SK-N-DZ (cell line): ENCODE results near the gene STAB2.
A peak's percentile ranks its signal among the peaks of the same experiment; 100 is the strongest.

Experiments used
- DNase-seq: peaks from one replicate; pipeline ENCODE4 v3.0.0-alpha.2; 2015; ENCODE audit warnings: low spot score

Gene STAB2

DNA sequence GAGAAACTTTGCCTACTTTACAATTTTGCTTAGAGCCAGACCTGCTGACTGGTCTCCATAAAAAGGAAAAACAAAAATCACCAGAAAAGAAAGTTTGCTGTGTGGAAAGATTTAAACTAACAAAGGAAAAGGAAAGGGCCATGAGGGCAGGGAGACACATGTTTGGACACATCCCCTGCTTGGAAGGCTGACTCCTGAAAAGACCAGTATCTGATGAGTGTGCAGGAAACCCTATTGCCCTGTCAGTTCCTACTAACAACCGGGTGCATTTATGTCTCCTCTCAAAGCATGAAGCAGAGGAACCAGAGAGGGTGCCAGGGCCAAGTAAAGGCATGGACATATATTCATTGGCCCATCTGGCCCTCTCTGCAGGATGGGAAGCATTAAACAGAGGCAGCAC lies 7.0 kb upstream of the STAB2 start:
- DNase-seq = no peak

DNA sequence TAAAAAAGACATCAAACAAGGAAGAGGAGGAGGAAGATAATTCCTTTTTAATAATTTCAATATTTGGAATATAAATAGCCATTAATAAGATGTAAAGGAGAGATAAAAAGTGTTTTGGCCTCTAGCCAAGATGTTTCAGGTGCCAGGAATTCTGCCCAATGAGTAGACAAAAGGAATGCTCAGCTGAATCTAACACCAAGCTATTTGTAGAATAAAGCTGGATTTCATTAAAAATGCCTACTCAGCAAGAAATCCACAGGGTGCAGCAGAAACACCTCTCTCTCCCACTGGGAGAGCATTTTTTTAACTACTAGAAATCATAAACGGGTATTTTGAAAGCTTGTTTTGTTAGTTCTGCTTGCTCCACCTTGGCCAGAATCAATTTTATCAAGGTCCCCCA lies 4.1 kb upstream of the STAB2 start:
- DNase-seq = no peak

DNA sequence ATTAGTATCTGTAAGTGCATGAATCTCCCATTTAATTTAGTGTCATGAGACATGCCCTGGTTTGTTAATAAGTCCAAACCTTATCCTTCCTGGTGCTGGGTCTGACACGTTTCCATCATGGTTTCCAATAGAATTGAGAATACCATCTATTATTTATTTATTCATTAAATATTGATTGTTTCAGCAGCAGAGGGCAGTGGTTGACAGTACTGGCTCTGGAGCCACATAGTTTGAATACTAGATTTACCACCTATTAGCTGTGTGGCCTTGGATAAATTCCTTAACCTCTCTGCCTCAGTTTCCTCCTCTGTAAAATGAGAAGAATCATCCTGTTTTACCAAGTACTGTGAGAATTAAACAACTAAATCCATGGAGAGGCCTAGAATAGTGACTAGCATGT lies 941 bp upstream of the STAB2 start:
- no peak for DNase-seq

DNA sequence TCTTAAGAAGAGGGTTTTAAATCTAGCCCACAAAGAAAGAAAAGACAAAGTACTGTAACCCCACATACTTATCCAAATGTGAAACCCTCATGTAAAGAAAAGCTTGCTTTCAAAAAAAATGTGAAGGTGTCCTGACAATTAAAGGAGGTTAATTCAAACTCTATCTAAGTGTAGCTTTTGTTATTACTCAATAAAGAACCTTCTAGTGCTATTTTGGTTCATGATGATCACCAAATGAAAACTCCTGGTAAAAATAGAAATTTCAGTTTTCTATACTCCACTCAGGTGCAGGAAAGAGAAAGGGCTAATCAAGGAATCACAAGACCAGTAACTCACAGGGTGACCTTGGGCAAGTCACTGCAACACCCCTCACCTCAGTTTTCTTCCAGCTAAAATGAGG lies 1.6 kb downstream of the STAB2 start:
- DNase-seq = no peak

DNA sequence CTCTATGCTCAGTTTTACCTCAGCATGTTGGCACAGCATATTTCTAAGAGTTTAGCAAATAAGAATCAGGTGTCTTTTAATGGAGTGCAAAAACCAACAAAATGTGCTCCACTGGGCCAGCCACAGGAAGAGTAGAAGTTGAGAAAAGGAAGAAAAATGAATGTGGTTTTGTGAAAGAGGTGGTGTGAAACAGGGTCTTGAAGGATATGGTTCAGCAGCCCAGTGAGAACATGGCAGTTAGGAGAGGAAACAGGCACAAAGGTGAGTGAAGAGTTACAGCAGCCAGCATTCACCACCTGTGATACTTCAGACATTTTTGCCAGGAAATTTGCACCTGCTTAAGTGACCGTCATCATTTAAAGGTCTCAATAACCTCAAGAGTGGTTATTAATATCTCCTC lies 2.4 kb downstream of the STAB2 start:
- no peak for DNase-seq

DNA sequence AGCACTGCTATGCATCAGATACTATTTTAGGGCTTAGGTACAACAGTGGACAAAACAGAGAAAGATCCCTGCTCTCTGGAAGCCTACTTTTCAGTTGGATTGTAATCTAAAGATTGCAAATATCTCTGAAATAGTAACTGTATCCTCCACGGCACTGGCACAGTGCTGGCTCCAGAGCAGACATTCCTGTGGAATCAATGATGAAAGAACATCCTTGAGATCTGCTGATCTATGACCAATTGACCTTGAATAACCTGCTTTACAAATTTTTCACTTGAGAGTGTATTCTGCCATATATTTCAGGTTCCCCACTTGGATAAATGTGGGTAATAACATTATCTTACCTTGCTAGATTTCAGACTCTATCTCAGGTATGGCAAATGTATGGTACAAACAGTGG lies 3.2 kb downstream of the STAB2 start:
- DNase-seq = no peak

DNA sequence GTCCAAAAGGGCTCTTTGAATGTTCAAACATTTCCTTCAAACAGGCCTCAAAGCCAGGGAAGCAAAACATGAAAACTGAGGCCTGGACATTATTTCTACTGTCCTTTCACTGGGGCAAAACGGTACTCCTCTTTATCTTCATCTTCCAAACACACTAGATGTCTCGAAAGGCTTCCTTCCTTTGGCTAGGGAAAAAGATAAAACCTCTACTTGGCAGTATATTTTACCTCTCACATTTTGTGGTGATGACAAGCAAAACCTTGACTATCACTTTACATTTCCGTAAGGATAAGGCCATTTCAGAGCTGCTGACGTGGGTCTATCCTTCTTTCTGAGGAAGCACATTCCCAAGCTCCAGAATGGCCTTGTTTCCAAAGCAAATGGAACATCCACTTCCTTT lies 9.9 kb downstream of the STAB2 start:
- no peak for DNase-seq

DNA sequence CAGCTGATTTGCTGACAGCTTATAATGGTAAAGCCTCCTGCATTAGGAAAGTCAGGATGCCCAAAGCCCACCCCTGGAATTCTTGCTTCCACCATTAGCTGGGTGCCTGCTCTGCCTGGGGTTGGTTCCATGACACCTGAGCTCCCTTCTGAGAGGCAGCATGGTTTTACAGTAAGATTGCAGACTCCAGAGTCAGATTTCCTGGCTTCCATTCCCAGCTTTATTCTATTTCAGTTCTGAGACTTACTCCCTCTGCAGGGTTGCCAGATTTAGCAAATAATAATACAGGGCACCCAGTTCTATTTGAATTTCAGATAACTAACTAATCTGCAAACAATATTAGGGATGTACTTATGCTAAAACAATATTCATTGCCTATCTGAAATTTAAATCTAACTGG lies 12.2 kb downstream of the STAB2 start:
- DNase-seq = no peak

DNA sequence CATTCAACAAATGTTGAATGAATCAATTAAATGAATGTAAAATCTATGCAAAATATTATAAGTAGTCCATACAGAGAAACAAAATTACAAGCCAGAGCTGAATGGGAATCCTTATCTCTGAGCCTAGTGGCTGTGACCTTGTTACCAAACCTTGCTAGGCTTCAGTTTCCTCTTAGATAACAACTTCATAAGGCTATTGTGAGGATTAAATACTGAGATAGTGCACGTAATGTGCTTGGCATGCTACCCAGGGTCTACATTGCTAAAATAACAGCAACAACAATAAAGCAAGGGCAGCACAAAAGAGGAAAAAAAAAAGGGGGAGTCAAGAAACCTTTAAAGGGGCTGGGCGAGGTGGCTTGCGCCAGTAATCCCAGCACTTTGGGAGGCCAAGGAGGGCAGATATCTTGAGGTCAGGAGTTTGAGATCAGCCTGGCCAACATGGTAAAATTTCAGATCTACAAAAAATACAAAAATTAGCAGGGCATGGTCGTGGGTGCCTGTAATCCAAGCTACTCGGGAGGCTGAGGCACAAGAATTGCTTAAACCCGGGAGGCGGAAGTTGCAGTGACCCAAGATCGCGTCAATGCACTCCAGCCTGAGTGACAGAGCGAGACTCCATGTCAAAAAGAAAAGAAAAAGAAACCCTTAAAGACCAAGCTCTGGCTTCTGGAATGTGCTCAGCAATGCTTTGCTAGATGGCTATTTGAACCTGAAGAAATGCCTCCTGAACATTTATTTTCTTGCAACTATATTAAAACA lies 14.1 kb downstream of the STAB2 start:
- no peak for DNase-seq

DNA sequence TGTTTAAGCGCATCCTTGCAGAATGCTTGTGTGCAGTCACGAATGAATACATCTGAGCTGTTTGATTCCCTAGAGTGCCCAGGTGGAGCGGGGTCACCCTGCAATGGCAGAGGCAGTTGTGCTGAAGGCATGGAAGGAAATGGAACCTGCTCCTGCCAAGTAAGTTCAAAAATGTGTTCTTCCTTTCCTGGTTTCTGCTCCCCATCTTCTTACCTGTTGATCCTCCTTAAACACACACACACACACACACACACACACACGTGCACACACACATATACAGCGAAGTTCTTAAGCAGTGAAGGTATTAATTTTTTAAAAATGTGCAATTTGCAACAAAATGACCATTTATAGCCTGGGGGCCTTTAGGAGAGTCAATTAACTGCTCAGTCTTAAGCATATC lies 33.3 kb downstream of the STAB2 start:
- no peak for DNase-seq

DNA sequence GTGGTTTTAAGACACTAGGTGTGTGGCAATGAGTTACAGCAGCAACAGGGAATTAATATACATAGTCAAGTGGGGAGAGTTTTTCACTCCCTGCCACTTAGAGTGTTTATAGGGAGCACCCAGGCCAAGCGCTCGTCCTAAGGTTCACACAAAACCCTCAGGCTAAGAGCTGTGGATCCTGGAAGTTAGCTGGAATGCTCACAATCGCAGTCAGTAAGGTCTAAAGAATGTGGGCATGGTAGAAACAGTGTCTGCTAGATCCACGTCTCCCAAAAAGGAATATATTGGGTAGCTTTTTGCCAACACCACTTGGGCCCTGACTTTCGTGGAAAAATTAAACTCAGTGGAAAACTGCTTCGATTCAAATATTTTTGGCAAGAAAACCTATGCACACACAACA lies 36.6 kb downstream of the STAB2 start:
- no peak for DNase-seq

DNA sequence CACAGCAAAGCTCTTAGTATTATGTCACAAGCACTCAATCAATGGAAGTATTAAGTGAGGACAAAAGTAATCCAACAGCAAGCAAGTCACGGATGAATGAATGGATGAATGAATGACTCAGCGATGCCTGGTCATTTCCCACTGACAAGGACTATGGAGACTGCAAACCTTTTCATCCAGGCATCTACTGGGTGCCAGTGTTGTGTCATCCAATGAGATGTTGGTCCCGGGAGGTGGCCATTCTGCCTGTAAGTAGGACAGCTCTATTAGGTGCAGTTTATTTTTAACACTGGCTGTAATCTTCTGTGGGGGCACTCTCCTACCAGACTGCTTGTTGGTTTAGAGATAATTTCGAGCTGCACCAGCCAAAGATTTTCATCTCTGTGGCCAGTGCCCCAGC lies 39.4 kb downstream of the STAB2 start:
- no peak for DNase-seq

DNA sequence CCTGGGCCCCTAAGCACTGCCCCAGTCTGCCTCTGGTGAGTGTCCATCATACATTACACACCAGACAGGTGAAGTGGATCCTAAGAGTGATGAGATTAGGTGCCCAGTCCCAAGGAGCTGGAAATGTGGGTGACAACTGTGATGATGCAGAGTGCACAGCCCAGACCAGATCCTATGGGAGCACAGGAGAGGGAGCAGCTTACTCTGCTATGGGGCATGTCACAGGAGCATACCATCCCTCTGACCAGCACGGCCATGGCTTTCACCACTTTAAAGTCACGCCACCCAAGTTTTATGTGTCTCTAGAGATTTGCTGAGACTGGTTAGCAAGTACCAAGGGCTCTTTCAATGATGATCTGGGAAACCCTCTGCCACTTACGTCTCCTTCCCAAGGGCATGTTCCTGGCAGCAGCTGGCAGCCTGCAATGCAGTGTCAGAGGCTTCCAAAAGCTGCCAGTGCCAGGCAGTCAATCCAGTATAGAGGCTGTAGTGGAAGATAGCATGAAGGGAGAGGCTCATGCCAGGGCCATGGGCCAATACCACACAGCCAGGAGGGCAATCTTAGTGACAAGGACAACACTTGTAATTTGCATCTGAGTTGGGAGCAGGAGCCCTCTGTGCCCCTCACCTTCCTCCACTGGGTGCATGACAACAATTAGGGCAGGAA lies 40.2 kb downstream of the STAB2 start:
- no peak for DNase-seq

DNA sequence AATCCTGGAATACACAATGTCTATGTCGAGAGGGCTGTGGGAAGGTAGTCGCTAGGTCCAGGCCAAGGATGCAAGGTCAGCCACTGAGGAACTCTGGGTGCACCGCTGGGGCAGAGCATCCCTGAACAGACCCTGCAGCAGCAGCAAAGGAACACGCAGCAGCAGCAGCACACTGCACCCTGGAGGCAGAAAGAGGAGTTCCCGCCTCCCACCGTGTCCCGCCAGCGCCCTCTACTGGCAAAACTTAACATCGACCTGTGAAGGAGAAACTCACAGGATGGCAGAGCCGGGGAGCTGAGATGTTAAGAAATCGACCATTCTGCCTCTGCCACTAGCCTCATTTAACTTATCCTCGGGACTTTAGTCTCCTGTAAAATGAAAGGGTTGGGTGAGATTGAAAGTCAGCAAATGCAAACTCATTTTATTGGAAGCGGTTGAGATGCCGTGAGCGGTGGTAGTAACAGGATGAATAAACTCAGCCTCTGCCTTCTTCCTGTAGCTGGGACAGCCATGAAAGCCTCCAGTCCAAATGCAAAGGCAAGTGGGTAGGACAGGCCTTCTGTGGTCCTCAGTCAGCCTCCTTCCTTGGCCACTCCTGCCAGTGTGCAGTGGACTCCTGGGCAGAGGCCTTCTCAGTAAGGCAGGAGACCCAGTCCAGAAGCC lies 45.6 kb downstream of the STAB2 start:
- DNase-seq = peak; percentile 67

DNA sequence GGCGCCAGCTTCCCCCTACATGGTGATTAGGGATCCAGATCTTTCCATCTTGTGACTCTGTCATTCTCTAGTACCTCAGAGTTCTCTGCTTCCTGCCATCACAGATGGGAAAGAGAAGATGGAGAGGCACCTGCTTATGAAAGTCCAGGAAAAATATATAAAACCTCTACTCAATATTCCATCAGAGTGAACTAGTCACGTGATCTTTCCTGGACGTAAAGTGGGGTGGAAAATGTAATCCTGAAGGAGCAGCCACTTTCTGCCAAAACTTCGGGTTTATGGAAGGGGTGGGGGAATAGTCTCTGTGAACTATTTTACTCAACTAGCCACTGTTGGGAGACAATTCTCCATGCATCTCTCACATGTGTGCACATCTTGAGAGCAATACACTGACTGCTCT lies 47.7 kb downstream of the STAB2 start:
- no peak for DNase-seq

DNA sequence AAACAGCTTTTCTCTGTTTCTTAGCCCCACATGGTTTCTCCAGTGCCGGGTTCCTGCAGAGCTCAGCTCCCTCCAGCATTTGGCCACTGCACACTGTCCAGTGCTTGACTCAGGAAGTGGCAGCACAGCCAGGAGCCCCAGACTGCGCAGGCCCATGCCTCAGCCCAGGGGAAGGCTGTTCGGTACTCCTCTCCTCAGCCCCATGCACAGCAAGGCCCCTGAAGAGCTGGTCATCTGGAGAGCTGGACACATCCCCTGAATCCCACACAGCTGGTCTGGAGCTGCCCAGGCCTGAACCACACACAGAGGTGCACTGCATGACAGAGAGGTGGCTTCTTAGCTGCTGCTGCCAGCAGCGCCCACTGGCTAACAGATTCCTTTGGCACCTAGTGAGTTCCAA lies 48.3 kb downstream of the STAB2 start:
- DNase-seq = no peak

DNA sequence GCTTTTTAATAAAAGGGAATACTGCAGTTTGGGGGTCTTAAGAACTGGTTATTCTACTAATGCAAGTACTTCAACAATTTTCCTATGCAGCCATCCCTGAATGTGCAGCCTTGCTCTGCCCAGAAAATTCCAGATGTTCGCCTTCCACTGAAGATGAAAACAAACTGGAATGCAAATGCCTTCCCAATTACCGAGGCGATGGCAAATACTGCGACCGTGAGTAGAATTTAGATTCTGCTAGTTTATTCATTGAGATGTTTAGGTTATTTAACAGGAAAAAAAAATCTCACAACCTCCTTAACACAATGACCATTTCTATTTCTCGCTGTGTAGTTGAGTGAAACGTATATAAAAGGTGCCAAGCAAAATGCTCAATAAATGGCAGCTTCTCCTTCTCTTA lies 49.9 kb downstream of the STAB2 start:
- DNase-seq = no peak

DNA sequence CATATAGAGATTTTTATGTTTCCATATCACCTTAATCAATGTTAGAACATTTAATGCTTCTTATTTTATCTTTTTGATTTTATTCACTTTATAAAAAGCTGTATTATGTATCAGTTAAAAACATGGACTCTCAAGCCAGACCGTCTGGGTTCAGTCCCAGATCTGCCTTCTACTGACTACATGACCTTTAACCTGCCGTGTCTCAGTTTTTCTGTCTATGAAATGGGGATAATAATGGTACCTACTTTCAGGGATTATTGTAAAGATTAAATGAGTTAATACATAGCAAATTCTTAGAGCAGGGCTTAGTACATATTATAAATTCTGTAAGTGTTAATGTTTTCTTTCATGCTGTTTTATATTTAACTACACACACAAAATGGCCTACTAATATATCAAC lies 50.4 kb downstream of the STAB2 start:
- DNase-seq = no peak

DNA sequence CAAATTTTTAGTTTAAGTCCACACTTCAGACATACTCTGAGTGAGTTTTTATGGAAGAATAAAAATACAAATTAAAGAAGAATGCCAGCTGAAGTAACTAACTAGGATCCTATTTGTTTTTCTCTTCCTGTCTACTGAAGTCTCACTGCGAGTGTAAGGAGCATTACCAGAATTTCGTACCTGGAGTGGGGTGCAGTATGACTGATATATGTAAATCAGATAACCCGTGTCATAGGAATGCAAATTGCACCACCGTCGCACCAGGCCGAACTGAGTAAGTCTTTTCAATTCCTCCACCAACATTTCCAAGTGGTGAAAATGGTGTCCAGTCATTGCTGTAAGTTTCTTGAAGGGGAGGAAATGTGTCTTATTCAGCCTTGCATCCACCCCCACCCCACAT lies 52.9 kb downstream of the STAB2 start:
- DNase-seq = no peak

DNA sequence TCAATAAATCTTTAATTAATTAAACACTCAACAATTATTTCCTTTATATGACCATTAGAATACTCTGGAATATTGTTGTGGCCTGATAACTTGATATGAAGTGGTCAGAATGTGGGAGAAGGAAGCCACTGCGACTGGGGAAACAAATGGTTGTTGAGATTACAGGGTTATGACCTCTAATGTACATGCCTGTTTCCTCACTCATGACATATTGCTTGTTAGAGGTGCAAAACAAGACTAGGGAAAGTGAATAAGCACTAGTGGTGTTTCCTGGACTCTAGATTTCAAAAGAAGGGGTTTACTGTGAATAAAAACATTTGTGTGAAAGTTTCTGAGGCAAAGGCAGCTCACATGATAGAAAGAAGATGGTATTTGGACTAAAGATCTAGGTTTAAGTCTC lies 53.3 kb downstream of the STAB2 start:
- no peak for DNase-seq

DNA sequence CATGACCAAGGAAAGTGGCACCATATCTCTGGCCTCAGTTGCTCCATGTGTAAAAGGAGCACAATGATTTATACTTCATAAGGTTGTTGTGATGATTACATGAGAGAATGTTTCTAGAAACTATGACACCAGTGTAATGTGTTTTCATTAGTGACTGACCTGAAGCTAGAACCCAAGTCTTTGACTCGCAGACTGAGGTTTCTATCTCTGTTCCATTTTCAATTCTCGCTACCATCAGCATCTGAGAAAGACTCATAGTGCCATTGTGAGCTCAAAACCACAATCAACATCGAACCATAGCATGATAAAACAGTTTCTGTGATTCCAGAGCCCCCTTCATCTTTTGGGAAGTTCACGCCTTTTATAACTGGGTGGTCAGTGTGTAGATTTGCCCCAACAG lies 53.8 kb downstream of the STAB2 start:
- no peak for DNase-seq

DNA sequence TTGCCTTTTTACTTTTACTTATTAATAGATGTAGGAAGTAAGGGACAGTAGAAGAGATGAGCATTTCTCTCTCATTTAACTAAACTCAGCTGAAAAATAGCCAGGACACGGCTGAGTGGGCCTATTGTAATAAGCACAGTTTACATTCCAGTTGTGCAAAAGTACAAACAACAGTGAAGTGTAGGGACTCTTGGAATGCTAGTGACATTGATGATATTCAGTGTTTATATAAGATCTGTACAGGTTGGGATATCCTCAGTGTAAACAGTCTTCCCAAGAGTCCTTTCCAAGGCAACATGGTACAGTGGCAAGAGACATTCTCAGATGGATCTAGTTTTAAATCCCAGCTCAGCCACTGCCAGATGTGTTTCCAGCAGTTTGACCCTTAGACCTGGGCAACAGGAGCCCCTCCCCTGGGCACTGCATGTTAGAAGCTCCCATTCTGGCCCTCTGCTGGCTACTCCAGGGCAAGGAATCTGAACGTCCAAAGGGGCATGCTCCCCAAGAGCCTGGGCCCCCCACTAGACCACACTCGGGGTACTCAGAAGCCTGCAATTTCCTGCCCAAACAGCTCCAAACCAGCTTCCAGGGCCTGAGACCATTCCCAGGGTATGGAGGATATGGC lies 55.3 kb downstream of the STAB2 start:
- DNase-seq = no peak

DNA sequence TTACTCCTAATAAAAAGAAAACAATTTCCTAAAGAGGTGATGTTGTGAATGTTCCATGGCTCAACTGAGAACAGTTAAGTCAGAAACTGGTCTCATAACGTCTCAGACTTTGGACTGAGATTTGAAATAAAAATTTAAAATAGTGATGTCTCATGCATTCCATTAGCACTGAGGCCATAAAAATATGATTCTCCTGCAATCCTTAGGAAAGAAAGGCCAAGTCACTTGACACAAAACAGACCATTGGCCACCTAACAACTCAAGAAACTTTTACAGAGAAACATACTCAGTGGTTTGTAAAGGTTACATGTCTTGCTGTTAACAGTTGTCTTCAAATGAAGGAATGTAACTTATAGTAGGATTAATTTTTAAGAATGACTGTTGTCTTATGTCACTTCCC lies 58.1 kb downstream of the STAB2 start:
- no peak for DNase-seq
